ENCODE measurements around the gene TMA16. TPM values are rescaled to one million over a fixed set of nuclear protein-coding genes. Genes with fewer than 3 reads are reported as not detected.

TMA16 gene
- total and polyA plus RNA-seq, 2 of the 13 experiments (the other 11 are each of a cell fraction or from before 2014, with no cell fraction given): 8.1 to 52.5 TPM

GRCh38 chr4:163544407-163545038 is 50.0 kb downstream of the TMA16 start (continued):
- TF ChIP-seq SMC3 (IDR thresholded peaks at IDR 0.05; ENCODE audit: low read length) (peak; percentile 56), ZNF543 (CRISPR knock-in tag; IDR thresholded peaks at IDR 0.05) (no peak), ZBTB40 (IDR thresholded peaks at IDR 0.05) (no peak), ZBTB40 (CRISPR knock-in tag; IDR thresholded peaks at IDR 0.05) (no peak), ZNF20 (CRISPR knock-in tag; IDR thresholded peaks at IDR 0.05) (no peak), AGO1 (IDR thresholded peaks at IDR 0.05; ENCODE audit: low read depth, low read length, poor library complexity, severe bottlenecking) (no peak), XRCC5 (optimal IDR thresholded peaks at IDR 0.05; ENCODE audit: low read length) (peak; percentile 82), STAG1 (CRISPR knock-in tag; IDR thresholded peaks at IDR 0.05) (peak; percentile 65), TCF7 (IDR thresholded peaks at IDR 0.05; ENCODE audit: low read depth) (no peak), FOXK2 (IDR thresholded peaks at IDR 0.05) (no peak), ZNF75D (CRISPR knock-in tag; IDR thresholded peaks at IDR 0.05; ENCODE audit: borderline replicate concordance) (no peak), ZNF251 (CRISPR knock-in tag; IDR thresholded peaks at IDR 0.05) (no peak), TERF1 (CRISPR knock-in tag; IDR thresholded peaks at IDR 0.05) (no peak), ZNF343 (CRISPR knock-in tag; IDR thresholded peaks at IDR 0.05) (no peak), POGZ (CRISPR knock-in tag; IDR thresholded peaks at IDR 0.05) (no peak), ZFAT (CRISPR knock-in tag; conservative IDR thresholded peaks at IDR 0.05) (no peak), ZNF317 (CRISPR knock-in tag; IDR thresholded peaks at IDR 0.05) (no peak), STAT5B (CRISPR knock-in tag; IDR thresholded peaks at IDR 0.05) (no peak)

Data from HepG2 (cell line).